ENCODE measurements around the gene GRAMD2B.

- TF ChIP-seq CTCF (IDR thresholded peaks at IDR 0.05) (no peak), POLR2A (IDR thresholded peaks at IDR 0.05) (no peak)
Observed at GRCh38 chr5:126383246-126383645, 40.0 kb upstream of the GRAMD2B start.
